GM12892 (cell line): ENCODE measurements around the gene CRTC1.

Experiments used
- POLR2A ChIP-seq: IDR thresholded peaks from 2 replicates; pipeline ENCODE4 v1.6.1; 2011; ENCODE audit warnings: low read depth, low read length, control low read depth
- POLR2AphosphoS5 ChIP-seq: IDR thresholded peaks from 2 replicates; pipeline ENCODE4 v1.6.1; 2011; ENCODE audit warnings: low read depth, low read length, control low read depth
- TAF1 ChIP-seq: IDR thresholded peaks from 2 replicates; pipeline ENCODE4 v1.6.1; 2011; ENCODE audit warnings: low read depth, mild to moderate bottlenecking, control low read depth, low read length, borderline replicate concordance

- TF ChIP-seq POLR2AphosphoS5 (no peak), POLR2A (no peak), TAF1 (no peak)
These were observed 91.4 kb downstream of the CRTC1 start for GRCh38 chr19:18774782-18775444.
